Mesendoderm (in vitro differentiated cells): ENCODE data around the gene MUC5B.

Source experiments
- DNase-seq: peaks from one replicate; pipeline ENCODE4 v3.0.0; 2013
- H2AK5ac ChIP-seq: 2 replicates; pipeline ENCODE4 v1.6.1; 2013; ENCODE audit warnings: low read length, inconsistent platforms
- H2BK120ac ChIP-seq: 2 replicates; pipeline ENCODE4 v1.6.1; 2013; ENCODE audit warnings: low read depth, mild to moderate bottlenecking, low read length, moderate library complexity, mixed read lengths
- H2BK15ac ChIP-seq: replicated peaks from 2 replicates; pipeline ENCODE4 v1.6.1; 2013; ENCODE audit warnings: low read depth, mild to moderate bottlenecking, moderate library complexity
- H2BK5ac ChIP-seq: 2 replicates; pipeline ENCODE4 v1.6.1; 2013; ENCODE audit warnings: low read length, inconsistent platforms
- H3K18ac ChIP-seq: 2 replicates; pipeline ENCODE4 v1.6.1; 2013; ENCODE audit warnings: mild to moderate bottlenecking, low read length, mixed read lengths
- H3K23ac ChIP-seq: one replicate; pipeline ENCODE4 v1.6.1; 2013; ENCODE audit warnings: low read length
- H3K27ac ChIP-seq: 2 replicates; pipeline ENCODE4 v1.5.1; 2013; ENCODE audit warnings: low read depth, mild to moderate bottlenecking, inconsistent platforms, low read length, moderate library complexity
- H3K27me3 ChIP-seq: 2 replicates; pipeline ENCODE4 v1.6.1; 2013; ENCODE audit warnings: low read length, control low read depth, mild to moderate bottlenecking, inconsistent platforms; ENCODE audit not compliant: insufficient read depth, poor library complexity
- H3K36me3 ChIP-seq: 2 replicates; pipeline ENCODE4 v1.6.1; 2013; ENCODE audit warnings: low read length, inconsistent platforms; ENCODE audit not compliant: control insufficient read depth, insufficient read depth
- H3K4ac ChIP-seq: one replicate; pipeline ENCODE4 v1.6.1; 2013; ENCODE audit warnings: low read depth, mild to moderate bottlenecking, low read length, moderate library complexity
- H3K4me1 ChIP-seq: 2 replicates; pipeline ENCODE4 v1.6.1; 2013; ENCODE audit warnings: low read depth, low read length, inconsistent platforms; ENCODE audit not compliant: control insufficient read depth
- H3K4me2 ChIP-seq: 2 replicates; pipeline ENCODE4 v1.6.1; 2013; ENCODE audit warnings: low read length
- H3K4me3 ChIP-seq: 2 replicates; pipeline ENCODE4 v1.5.1; 2013; ENCODE audit warnings: mild to moderate bottlenecking, low read length
- H3K56ac ChIP-seq: one replicate; pipeline ENCODE4 v1.6.1; 2013; ENCODE audit warnings: low read length
- H3K79me1 ChIP-seq: 2 replicates; pipeline ENCODE4 v1.6.1; 2013; ENCODE audit warnings: low read length, inconsistent platforms
- H3K79me2 ChIP-seq: 2 replicates; pipeline ENCODE4 v1.6.1; 2013; ENCODE audit warnings: mild to moderate bottlenecking, low read length; ENCODE audit not compliant: control insufficient read depth, insufficient read depth
- H3K9ac ChIP-seq: 2 replicates; pipeline ENCODE4 v1.6.1; 2013; ENCODE audit warnings: low read length, inconsistent platforms
- H4K5ac ChIP-seq: one replicate; pipeline ENCODE4 v1.6.1; 2013; ENCODE audit warnings: low read length
- H4K8ac ChIP-seq: one replicate; pipeline ENCODE4 v1.6.1; 2013; ENCODE audit warnings: low read depth, mild to moderate bottlenecking, control low read depth, low read length, moderate library complexity
- WGBS: extraction: QIAGEN DNeasy Blood & Tissue Kit; methylation state at CpG from one replicate; pipeline ENCODE4 v1.1.7; 2013; ENCODE audit warnings: low lambda C conversion rate, missing lambda C conversion rate; ENCODE audit not compliant: insufficient coverage; ENCODE audit errors: extremely low coverage; 5-methylcytosine and 5-hydroxymethylcytosine counted together

MUC5B gene

DNA sequence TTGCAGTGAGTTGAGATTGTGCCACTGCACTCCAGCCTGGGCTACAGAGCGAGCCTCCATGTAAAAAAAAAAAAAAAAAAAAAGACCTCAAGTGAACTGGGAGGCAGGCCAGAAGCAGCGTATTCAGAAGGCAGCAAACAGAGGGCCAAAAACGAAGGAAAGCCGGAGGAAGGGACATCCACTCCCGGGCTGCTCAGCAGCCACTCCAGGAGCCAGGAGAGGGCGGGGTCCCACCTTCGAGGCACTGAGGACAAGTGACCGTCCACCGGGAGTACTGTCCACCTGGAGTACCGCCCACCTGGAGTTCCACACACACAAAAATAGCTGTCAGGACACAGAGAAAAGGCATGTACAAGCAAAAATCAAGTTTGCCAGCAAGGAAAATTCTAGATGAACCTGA lies 81.1 kb downstream of the MUC5B start:
- WGBS, result no CpG with 5 or more reads among the region's 10 CpGs
- peaks cover 38% of the 10 kb centered on the region for H3K79me2 ChIP-seq
- no peak for DNase-seq

DNA sequence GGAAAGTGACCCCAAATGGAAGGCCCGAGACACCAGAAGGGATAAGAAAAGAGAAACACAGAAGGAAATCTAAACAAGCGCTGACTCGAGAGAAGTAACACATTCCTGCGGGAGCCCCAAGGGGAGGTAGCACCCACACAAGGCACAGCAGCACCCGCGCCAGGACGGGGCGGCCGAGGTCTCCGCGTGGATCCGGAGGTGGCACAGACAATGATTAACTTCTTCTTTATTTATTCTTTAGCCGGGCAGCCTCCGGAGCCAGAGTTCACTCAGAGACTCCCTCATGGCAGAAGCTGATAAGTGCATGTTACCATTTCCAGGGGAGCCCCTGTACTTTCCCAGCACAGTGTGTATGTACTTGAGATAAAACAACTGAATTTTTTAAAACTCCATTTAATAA lies 81.5 kb downstream of the MUC5B start:
- no peak overlapping the region for H3K4ac ChIP-seq
- H3K9ac ChIP-seq, result no peak overlapping the region
- no peak overlapping the region for H3K23ac ChIP-seq
- H2BK5ac ChIP-seq, result no peak overlapping the region
- peaks cover 38% of the 10 kb centered on the region for H3K79me2 ChIP-seq
- H2BK15ac ChIP-seq, result no peak overlapping the region
- H3K56ac ChIP-seq, result no peak overlapping the region
- no peak overlapping the region for H4K5ac ChIP-seq
- no peak overlapping the region for H2AK5ac ChIP-seq
- H2BK120ac ChIP-seq, result no peak overlapping the region
- H3K79me1 ChIP-seq, result peaks cover 35% of the 10 kb centered on the region
- no peaks in the 10 kb centered on the region for H3K36me3 ChIP-seq
- H4K8ac ChIP-seq, result no peak overlapping the region
- H3K27me3 ChIP-seq, result no peaks in the 10 kb centered on the region
- no peaks in the 10 kb centered on the region for H3K4me1 ChIP-seq
- DNase-seq, result no peak
- no peak overlapping the region for H3K4me3 ChIP-seq
- no peak overlapping the region for H3K27ac ChIP-seq
- WGBS, result no CpG with 5 or more reads among the region's 14 CpGs
- no peak overlapping the region for H3K18ac ChIP-seq
- H3K4me2 ChIP-seq, result no peak overlapping the region

More for the DNA sequence above, 81.1 kb downstream of the MUC5B start:
- H3K4ac ChIP-seq, result no peak overlapping the region
- no peak overlapping the region for H3K27ac ChIP-seq
- H2BK5ac ChIP-seq, result no peak overlapping the region
- no peak overlapping the region for H3K4me3 ChIP-seq
- no peaks in the 10 kb centered on the region for H3K4me1 ChIP-seq
- H3K79me1 ChIP-seq, result peaks cover 35% of the 10 kb centered on the region
- no peak overlapping the region for H2BK120ac ChIP-seq
- H4K8ac ChIP-seq, result no peak overlapping the region
- H3K27me3 ChIP-seq, result no peaks in the 10 kb centered on the region
- H3K18ac ChIP-seq, result no peak overlapping the region
- no peak overlapping the region for H3K4me2 ChIP-seq
- no peak overlapping the region for H3K56ac ChIP-seq
- H2AK5ac ChIP-seq, result no peak overlapping the region
- H4K5ac ChIP-seq, result no peak overlapping the region
- no peaks in the 10 kb centered on the region for H3K36me3 ChIP-seq
- H3K23ac ChIP-seq, result no peak overlapping the region
- H3K9ac ChIP-seq, result no peak overlapping the region
- H2BK15ac ChIP-seq, result no peak overlapping the region

DNA sequence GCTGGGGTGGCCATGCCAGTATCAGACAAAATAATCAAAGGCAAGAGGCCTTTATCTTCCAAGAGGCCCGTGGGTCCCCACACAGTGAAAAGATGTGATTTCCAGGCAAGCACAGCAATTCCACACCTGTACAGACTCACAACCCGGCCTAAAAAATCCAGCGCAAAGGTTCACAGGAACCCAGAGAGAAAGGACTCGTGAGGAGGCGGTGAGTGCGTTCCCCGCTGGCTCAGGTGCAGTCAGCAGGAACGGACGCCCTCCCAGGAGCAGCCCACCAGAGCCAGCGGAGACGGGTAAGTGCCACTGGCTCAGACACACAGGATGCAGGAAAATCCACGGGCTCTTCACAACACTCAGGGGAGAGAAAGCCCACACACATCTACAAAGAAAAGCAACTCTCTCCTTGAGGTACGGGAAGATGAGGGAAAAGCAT lies 82.2 kb downstream of the MUC5B start:
- no peak overlapping the region for H4K8ac ChIP-seq
- no peak overlapping the region for H3K18ac ChIP-seq
- DNase-seq, result no peak
- peaks cover 36% of the 10 kb centered on the region for H3K79me2 ChIP-seq
- H3K9ac ChIP-seq, result no peak overlapping the region
- no peak overlapping the region for H4K5ac ChIP-seq
- no peak overlapping the region for H2AK5ac ChIP-seq
- no peak overlapping the region for H2BK120ac ChIP-seq
- no peaks in the 10 kb centered on the region for H3K36me3 ChIP-seq
- no peaks in the 10 kb centered on the region for H3K27me3 ChIP-seq
- no peaks in the 10 kb centered on the region for H3K4me1 ChIP-seq
- no CpG with 5 or more reads among the region's 13 CpGs for WGBS
- H3K4me3 ChIP-seq, result no peak overlapping the region
- no peak overlapping the region for H3K56ac ChIP-seq
- H2BK5ac ChIP-seq, result no peak overlapping the region
- H3K27ac ChIP-seq, result no peak overlapping the region
- H3K23ac ChIP-seq, result no peak overlapping the region
- H3K4me2 ChIP-seq, result no peak overlapping the region
- H3K4ac ChIP-seq, result no peak overlapping the region
- H3K79me1 ChIP-seq, result peaks cover 32% of the 10 kb centered on the region
- no peak overlapping the region for H2BK15ac ChIP-seq

DNA sequence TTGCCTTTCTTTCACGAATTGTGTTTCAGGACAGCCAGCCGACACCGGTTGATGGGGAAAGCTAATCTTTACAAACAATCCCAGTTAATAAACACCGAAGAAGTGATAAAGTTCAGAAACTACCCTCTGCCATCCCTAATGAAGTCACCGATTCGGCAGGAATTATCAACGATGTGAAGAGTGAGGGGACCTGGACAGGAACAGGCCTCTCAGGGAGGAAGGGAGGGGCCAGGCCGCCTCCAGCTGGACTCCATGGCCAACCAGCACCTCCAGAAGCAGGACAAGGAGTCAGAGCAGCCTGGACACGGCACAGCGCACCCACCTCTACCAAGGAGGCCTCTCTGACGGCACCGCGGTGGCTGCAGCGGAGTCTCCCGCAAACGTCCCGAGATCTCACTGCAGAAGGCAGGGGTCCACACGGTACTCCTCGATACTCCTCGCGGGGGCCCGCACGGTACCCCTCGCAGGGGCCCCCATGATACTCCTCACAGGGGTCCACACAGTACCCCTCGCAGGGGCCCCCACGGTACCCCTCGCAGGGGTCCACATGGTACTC lies 82.7 kb downstream of the MUC5B start:
- H3K27me3 ChIP-seq, result no peaks in the 10 kb centered on the region
- no peak overlapping the region for H3K18ac ChIP-seq
- H3K56ac ChIP-seq, result no peak overlapping the region
- H3K4me3 ChIP-seq, result no peak overlapping the region
- no peak overlapping the region for H3K4me2 ChIP-seq
- H3K79me2 ChIP-seq, result peaks cover 36% of the 10 kb centered on the region
- H3K9ac ChIP-seq, result no peak overlapping the region
- no peak overlapping the region for H4K5ac ChIP-seq
- no peak overlapping the region for H4K8ac ChIP-seq
- no peak overlapping the region for H2AK5ac ChIP-seq
- H2BK15ac ChIP-seq, result no peak overlapping the region
- H3K4ac ChIP-seq, result no peak overlapping the region
- DNase-seq, result no peak
- no peak overlapping the region for H3K23ac ChIP-seq
- H3K27ac ChIP-seq, result no peak overlapping the region
- no peaks in the 10 kb centered on the region for H3K4me1 ChIP-seq
- H2BK5ac ChIP-seq, result no peak overlapping the region
- H3K79me1 ChIP-seq, result peaks cover 32% of the 10 kb centered on the region
- no peak overlapping the region for H2BK120ac ChIP-seq
- no peaks in the 10 kb centered on the region for H3K36me3 ChIP-seq
- no CpG with 5 or more reads among the region's 27 CpGs for WGBS

DNA sequence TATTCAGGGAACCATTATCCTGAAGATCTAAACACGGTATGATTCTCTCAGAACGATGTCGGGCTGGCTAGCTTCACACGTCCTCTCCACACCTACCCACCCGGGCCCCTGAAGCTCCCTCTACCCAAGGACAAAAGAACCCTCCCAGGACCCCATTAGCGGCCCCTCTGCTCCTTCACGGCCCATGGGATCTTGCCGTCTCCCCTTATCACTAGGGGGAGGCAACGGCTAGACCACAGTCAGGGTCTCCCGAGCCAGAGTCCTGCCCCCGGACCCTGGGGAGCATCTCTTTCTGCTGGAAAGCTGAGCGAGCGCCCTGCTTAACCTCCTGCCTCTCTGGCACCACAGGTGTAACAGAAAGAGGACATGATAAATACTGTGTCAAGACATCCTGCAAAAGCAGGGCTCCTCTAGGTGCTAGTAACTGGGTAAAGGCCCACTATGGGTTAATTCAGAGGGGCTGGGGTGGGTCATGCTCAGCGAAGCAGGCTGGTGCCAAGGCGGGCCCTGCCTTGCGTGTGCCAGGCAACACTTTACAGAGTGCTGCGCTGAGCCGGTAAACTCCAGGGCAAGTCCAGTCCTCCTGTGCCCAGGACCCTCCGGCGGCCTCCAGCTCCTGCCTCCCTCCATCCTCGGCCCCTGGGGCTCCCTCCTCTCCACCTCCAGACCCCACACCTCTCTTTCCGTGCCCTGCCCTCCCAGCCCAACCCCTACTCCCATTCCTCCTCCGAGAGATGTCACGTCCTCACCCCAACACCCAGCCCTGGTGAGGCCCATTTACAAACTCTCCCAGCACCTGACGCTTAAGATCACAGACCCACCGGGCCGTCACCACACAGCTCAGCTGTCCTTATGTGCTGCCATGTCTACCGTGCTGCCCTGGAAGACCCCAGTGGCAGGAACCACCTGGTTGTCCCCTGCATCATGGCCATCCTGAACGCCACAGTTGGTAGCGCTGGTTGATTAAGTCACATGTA lies 83.6 kb downstream of the MUC5B start:
- Histone ChIP-seq H4K8ac (no peak overlapping the region), H2AK5ac (no peak overlapping the region), H3K27ac (no peak overlapping the region), H3K27me3 (no peaks in the 10 kb centered on the region), H4K5ac (no peak overlapping the region), H3K4me1 (no peaks in the 10 kb centered on the region), H2BK120ac (no peak overlapping the region), H3K4me2 (no peak overlapping the region), H3K4me3 (no peak overlapping the region), H2BK5ac (no peak overlapping the region), H2BK15ac (no peak overlapping the region), H3K36me3 (no peaks in the 10 kb centered on the region), H3K79me1 (peaks cover 28% of the 10 kb centered on the region), H3K79me2 (peaks cover 29% of the 10 kb centered on the region), H3K23ac (no peak overlapping the region), H3K56ac (no peak overlapping the region), H3K18ac (no peak overlapping the region), H3K9ac (no peak overlapping the region), H3K4ac (no peak overlapping the region)
- no peak for DNase-seq
- WGBS, result no CpG with 5 or more reads among the region's 30 CpGs
